GM18951 (cell line): ENCODE measurements around the gene RLF.

Source experiments
- POLR2A ChIP-seq: IDR thresholded peaks from 4 replicates; pipeline ENCODE4 v1.6.1; 2011; ENCODE audit warnings: mild to moderate bottlenecking; ENCODE audit not compliant: insufficient read length, insufficient read depth; ENCODE audit errors: extremely low read depth
- in situ Hi-C: fragments of 300-500 bp; cut with MboI; formaldehyde crosslinking; loops from one replicate; pipeline ENCODE4 v1.12.0; 2022; ENCODE audit warnings: low sequenced_read_pairs, mixed read lengths, inconsistent platforms; ENCODE audit not compliant: unreplicated experiment

Gene RLF

GRCh38 chr1:40161125-40161887 lies at the start of gene RLF:
Gene RLF (plus strand): TSS chr1:40161387. CDS start chr1:40161400, 13 bp downstream.
- in situ Hi-C loops: no loop called here
- peak; percentile 95 for TF ChIP-seq POLR2A

DNA sequence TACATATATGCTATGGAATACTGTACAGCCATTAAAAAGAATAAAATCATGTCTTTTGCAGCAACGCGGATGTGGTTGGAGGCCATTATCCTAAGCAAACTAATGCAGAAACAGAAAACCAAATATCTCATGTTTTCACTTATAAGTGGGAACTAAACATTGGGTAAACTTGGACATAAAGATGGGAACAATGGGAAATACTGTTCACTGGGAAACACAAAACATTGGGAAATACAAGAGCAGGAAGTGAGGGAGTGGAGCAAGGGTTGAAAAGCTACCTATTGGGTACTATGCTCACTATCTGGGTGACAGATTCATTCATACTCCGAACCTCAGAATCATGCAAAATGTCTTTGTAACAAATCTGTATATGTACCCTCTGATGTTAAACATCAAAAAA lies 46.8 kb upstream of the RLF start:
- in situ Hi-C loops: no loop called here
- TF ChIP-seq POLR2A: no peak

DNA sequence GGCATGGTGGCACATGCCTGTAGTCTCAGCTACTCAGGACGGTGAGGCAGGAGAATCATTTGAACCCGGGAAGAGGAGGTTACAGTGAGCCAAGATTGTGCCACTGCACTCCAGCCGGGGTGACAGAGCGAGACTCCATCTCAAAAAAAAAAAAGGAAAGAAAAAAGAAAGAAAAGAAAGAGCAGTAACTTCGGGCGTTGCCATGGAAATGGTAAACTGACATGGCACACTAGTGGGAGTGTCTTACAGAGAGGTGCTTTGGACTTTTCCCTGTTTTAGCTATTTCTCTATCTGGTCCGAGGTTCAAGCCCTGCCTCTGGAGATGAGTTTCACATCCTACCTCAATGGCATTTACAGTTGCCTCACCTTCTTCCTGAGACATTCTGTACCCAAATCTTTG lies 41.1 kb upstream of the RLF start:
- TF ChIP-seq POLR2A: no peak
- in situ Hi-C loops: no loop called here

DNA sequence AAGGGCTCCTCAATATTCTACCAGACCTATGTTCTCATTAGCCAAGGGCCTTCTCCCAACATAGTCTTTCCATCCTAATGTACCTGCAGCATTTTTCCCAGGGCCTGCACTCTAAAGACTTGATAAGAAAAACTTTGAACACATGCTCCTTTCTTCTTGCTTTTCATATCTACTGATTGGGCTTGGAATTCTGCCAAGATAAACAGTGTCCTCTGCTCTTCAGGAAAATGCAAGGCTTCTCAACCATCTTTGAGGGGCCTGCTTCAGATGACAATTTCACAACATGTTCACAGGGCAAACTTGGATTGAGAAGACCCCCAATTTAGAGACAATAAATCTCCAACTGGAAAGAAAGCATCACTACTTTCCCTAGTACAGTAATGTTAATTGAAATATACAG lies 38.3 kb upstream of the RLF start:
- TF ChIP-seq POLR2A: no peak
- in situ Hi-C loops: no loop called here

DNA sequence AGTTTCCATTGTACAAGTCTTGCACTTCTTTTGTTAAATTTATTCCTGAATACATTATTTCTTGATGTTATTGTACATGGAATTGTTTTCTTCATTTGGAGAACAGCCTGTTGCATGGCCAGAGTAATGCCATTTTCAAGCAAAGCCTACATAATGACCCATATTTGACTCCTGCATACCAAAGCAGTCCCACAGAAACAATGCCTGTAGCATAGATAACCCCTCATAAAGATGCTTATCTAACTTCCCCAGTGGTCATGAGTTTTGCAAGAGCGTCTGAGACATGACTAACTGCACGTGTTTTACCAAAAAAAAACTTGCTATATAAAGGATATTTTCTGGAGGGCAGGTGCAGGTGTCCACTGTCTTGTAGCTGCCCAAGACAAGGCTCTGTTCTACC lies 30.3 kb upstream of the RLF start:
- TF ChIP-seq POLR2A: no peak
- in situ Hi-C loops: no loop called here

DNA sequence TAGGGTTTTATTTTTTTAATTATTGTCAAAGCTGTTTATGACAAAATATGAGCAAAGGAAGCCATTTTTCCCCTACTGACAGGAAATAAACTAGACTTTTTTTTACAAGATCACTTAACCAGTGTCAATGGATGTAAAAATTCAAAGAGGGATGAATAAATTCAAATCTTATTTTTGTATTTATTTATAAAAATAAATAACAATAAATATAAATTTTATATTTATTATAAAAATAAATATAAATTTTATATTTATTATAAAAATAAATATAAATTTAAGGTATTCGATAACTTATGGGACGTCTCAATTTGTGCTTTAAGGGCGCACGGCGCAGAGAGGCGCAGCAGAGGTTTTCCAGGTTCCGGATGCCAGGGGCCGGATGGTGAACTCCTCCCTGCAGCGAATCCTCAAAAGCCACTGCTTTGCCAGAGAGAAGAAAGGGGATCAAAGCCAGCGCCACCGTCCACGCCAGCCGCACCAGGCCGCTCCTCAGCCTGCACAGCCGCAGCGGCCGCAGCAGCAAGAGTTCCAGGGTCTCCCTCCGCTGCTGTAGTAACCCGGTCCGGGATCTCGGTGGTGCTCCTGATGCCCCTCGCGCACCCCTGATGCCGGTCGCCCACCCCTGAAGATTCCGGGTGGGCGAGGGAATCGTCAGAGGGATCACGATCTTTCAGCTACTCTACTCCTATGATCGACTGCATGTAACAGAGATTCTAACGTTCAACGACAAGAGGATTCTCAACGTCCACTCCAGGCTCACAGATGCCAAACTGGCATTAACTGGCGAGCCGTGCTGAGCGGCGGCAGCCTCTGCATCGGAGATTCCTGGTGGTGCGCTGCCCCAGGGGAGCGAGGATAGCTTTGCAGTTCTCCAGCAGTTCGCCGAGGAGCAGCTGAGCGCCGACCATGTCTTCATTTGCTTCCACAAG lies 28.5 kb upstream of the RLF start:
- in situ Hi-C loops: no loop called here
- no peak for TF ChIP-seq POLR2A

DNA sequence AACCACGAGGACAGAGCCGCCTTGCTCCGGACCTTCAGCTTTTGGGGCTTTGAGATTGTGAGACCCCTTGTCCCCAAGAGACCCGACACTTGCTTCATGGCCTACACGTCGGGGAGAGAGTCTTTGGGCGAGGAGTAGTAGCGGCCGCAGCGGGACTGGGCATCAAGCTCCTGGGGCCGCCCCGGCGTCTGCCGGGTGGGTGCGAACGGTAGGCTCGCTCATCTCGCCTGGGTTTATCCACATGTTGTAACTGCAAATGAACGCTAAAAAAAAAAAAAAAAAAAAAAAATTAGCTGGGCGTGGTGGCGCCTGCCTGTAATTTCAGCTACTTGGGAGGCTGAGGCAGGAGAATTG lies 27.9 kb upstream of the RLF start:
- no peak for TF ChIP-seq POLR2A
- in situ Hi-C loops: no loop called here

GRCh38 chr1:40133839-40134238 lies 27.3 kb upstream of the RLF start:
- no peak for TF ChIP-seq POLR2A
- in situ Hi-C loops: no loop called here

DNA sequence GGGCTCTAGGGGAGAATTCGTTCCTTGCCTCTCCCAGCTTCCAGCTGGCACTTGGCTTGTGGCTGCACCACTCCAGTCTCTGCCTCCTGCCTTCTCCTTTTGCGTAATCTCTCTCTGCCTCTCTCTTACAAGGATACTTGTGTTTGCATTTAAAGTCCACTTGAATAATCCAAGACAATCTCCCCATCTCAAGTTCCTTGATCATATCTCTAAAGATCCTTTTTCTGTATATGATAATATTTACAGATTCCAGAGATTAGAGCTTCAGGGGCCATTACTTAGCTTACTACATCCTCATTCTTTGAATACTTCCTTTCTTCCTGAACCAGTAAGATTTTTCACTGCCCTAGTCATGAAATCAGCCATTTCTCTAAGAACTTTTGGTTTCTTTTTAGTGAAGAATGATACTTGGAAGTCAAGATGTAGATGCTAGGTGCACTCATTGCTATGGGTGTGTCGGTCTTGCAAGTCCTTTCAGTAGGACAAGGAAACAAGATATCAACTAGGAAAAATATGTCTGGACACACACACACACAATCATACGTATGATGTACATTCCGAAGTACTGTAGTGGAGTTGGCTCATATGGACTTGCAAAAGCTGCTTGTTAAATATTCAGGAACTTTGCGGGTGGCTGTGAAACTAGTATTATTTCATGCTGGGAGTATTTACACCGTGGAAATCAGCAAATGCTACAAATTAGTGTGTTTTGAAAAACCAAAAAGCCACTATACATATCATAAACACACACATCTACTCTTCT lies 20.8 kb upstream of the RLF start:
- TF ChIP-seq POLR2A: no peak
- in situ Hi-C loops: loop anchor here (10.0 kb wide), 1 partner anchor 184 kb away; no protein-coding TSS in a partner anchor

DNA sequence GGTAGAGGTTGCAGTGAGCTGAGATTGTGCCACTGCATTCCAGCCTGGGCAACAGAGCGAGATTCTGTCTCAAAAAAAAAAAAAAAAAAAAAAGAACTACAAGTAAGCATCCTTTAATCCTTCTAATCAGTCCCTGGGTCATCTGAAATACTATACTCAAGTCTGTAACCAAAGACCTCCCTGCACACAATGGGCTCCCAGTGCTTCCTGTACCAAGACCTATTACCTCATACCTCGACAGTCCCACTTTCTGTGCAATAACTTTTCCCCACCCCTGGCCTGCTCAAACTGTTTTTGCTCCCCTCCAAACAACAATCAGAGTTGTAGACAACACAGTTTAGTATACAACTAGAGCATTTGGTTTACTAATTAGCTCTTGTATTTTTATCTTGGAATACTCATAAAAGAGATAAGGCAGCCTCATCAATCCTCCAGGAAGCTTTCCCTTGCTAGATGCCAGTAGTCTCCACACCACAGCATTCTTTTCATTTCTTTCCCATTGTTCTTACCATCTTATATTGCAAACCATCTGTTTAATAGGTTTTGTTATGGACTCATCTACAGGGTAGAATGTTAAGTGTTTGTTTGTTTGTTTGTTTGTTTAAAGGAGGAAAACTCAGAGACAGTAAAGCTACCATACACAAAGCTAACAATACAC lies 19.2 kb upstream of the RLF start:
- TF ChIP-seq POLR2A: no peak
- in situ Hi-C loops: loop anchor here (10.0 kb wide), 1 partner anchor 183 kb away; no protein-coding TSS in a partner anchor

DNA sequence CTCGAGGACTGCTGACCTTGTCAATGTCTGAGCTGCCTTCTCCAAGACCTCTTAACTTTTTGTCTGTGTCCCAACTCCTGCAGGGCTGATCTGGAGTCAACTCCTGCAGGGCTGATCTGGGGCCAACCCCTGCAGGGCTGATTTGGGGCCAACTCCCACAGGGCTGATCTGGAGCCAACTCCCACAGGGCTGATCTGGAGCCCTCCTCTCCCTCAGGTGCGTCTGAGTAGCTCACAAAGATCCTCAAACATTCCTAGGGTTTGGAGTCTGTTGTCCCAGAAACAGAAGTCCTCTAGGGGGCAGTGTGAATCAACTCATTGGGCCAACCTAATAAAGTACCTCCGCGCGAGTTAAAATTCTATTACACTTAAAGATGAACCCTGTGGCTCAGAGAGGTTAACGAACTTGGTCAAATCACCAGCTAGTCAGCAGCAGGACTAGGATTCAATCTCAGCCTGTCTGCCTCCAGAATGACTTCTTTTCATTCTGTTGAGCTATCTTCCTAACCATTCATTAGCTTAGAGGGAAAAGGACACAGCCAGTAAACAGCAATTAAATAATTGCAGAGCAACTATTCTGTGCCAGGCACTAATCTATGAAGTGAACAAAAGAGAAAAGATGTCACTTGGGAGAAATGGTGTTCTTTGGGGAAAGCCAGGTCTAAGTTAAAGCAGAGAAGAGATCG lies 17.2 kb upstream of the RLF start:
- in situ Hi-C loops: loop anchor here (10.0 kb wide), 1 partner anchor 181 kb away; no protein-coding TSS in a partner anchor
- no peak for TF ChIP-seq POLR2A

- in situ Hi-C loops: no loop called here
- TF ChIP-seq POLR2A: no peak
These were observed 9.6 kb upstream of the RLF start for GRCh38 chr1:40151457-40152079.
